ENCODE measurements around the gene SEC22C. TPM values are rescaled to one million over a fixed set of nuclear protein-coding genes. Genes with fewer than 3 reads are reported as not detected.

The SEC22C gene
- total RNA-seq, 1 donor, result 78.6 TPM

- H3K4me3 ChIP-seq (ENCODE audit: low read depth, low read length), result no peak overlapping the region
- no peak for TF ChIP-seq CTCF (IDR thresholded peaks at IDR 0.05; ENCODE audit: insufficient read depth, low read depth, low read length)
- no peak for DNase-seq (ENCODE audit: low read depth)
These were observed 72.7 kb downstream of the SEC22C start for GRCh38 chr3:42509111-42509510.

- TF ChIP-seq CTCF (IDR thresholded peaks at IDR 0.05; ENCODE audit: insufficient read depth, low read depth, low read length), result no peak
- no peak overlapping the region for H3K4me3 ChIP-seq (ENCODE audit: low read depth, low read length)
- DNase-seq (ENCODE audit: low read depth), result no peak
These were observed 73.2 kb downstream of the SEC22C start for GRCh38 chr3:42508562-42508961.

- no peak for DNase-seq (ENCODE audit: low read depth)
- no peak overlapping the region for H3K4me3 ChIP-seq (ENCODE audit: low read depth, low read length)
These were observed 73.9 kb downstream of the SEC22C start for GRCh38 chr3:42507761-42508335.

GRCh38 chr3:42507252-42507651 is 74.5 kb downstream of the SEC22C start:
- TF ChIP-seq CTCF (IDR thresholded peaks at IDR 0.05; ENCODE audit: insufficient read depth, low read depth, low read length), result no peak
- H3K4me3 ChIP-seq (ENCODE audit: low read depth, low read length), result no peak overlapping the region

More at GRCh38 chr3:42507761-42508335, 73.9 kb downstream of the SEC22C start:
- no peak for TF ChIP-seq CTCF (IDR thresholded peaks at IDR 0.05; ENCODE audit: insufficient read depth, low read depth, low read length)

GRCh38 chr3:42505849-42506410 is 75.8 kb downstream of the SEC22C start:
- TF ChIP-seq CTCF (IDR thresholded peaks at IDR 0.05; ENCODE audit: insufficient read depth, low read depth, low read length), result no peak

More at GRCh38 chr3:42507252-42507651, 74.5 kb downstream of the SEC22C start:
- DNase-seq (ENCODE audit: low read depth), result no peak

GRCh38 chr3:42505128-42505848 is 76.5 kb downstream of the SEC22C start:
- DNase-seq (ENCODE audit: low read depth), result no peak
- TF ChIP-seq CTCF (IDR thresholded peaks at IDR 0.05; ENCODE audit: insufficient read depth, low read depth, low read length), result no peak
- no peak overlapping the region for H3K4me3 ChIP-seq (ENCODE audit: low read depth, low read length)

More at GRCh38 chr3:42505849-42506410, 75.8 kb downstream of the SEC22C start:
- no peak overlapping the region for H3K4me3 ChIP-seq (ENCODE audit: low read depth, low read length)
- DNase-seq (ENCODE audit: low read depth), result no peak
